ENCODE measurements around the gene SRPK2.

DNA sequence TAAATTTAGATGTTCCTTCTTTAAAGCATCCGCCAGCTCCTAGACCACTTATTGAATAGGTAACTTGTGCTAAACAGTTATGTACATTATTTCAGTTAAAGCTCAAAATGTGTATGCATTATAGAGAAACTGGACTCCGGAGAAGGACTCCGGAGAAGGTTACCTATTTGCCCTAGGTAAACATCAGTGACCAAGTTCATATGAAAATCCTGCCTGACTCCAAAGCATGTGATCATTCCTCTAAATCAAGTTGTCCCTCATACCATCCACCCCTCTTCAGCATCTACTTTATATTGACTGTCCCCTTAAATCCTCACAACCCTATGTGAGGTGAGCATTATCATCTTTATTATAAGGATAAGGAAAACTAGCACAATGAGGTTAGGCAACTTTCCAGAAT is 147.5 kb downstream of the SRPK2 start:
- TF ChIP-seq NFYB (CRISPR knock-in tag; conservative IDR thresholded peaks at IDR 0.05; ENCODE audit: low read depth) = no peak
- TF ChIP-seq ZNF512 (CRISPR knock-in tag; IDR thresholded peaks at IDR 0.05; ENCODE audit: borderline replicate concordance) = no peak
- TF ChIP-seq CTCF (IDR thresholded peaks at IDR 0.05) = no peak
- TF ChIP-seq USF2 (CRISPR knock-in tag; IDR thresholded peaks at IDR 0.05) = no peak
- TF ChIP-seq NR3C1 (CRISPR knock-in tag; conservative IDR thresholded peaks at IDR 0.05; ENCODE audit: low read depth) = no peak
- TF ChIP-seq FOXJ3 (CRISPR knock-in tag; IDR thresholded peaks at IDR 0.05; ENCODE audit: borderline replicate concordance) = no peak
- no peak for TF ChIP-seq ZNF232 (CRISPR knock-in tag; IDR thresholded peaks at IDR 0.05)
- no peak for TF ChIP-seq KAT7 (CRISPR knock-in tag; IDR thresholded peaks at IDR 0.05; ENCODE audit: borderline replicate concordance)
- TF ChIP-seq TP53 (CRISPR knock-in tag; IDR thresholded peaks at IDR 0.05) = no peak
- TF ChIP-seq CBFB (CRISPR knock-in tag; IDR thresholded peaks at IDR 0.05; ENCODE audit: low read depth) = no peak
- TF ChIP-seq FOXK1 (CRISPR knock-in tag; IDR thresholded peaks at IDR 0.05) = no peak
